ENCODE data around the gene ZNF853. TPM values are rescaled to one million over a fixed set of nuclear protein-coding genes. Genes with fewer than 3 reads are reported as not detected.
"Not testable (repeated sequence)": the region's sequence is repeated elsewhere in the genome, so short reads cannot be mapped to it uniquely, and the experiment has no call there.

Gene ZNF853
- total and polyA plus RNA-seq, 2 donors (not counting 3 experiments of a cell fraction or from before 2014, with no cell fraction given) = 0.47 to 0.58 TPM

DNA sequence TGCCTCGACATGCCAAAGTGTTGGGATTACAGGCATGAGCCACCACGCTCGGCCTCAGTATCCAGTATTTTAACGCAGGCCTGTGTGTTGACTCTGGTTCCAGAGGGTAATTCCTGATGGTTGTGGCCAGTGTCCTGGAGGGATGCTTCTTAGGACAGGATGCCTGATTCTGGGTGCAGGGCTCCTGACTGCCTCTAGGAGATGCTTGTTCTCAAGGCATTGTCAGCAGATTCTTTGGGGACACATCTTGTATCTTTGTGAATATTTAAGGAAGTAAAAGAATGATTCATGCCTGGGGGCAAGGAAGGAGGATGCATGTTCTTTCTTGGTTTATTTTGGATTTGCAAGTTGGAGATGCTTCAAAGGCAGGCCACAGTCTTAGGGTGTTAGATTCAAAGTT lies 36.0 kb upstream of the ZNF853 start:
- FAIRE-seq (no peak), DNase-seq (ENCODE audit: low read depth, low spot score) (no peak)
- Histone ChIP-seq H3K9me3 (replicated peaks; ENCODE audit: control insufficient read depth, insufficient read depth, low read length) (no peaks in the 10 kb centered on the region), H3K4me2 (ENCODE audit: insufficient read depth, low read length) (no peak overlapping the region), H3K4me1 (ENCODE audit: control insufficient read depth, extremely low read depth, insufficient read depth, low read length) (no peaks in the 10 kb centered on the region), H3K27me3 (ENCODE audit: control insufficient read depth in 2 of 2, insufficient read depth in 2 of 2, low read length in 2 of 2) (no peaks in the 10 kb centered on the region), H2AFZ (ENCODE audit: low read depth, low read length) (no peak overlapping the region), H3K36me3 (ENCODE audit: control insufficient read depth in 2 of 2, extremely low read depth in 1 of 2, insufficient read depth in 2 of 2, low read length in 2 of 2) (peaks cover 4 to 5% of the 10 kb centered on the region in 2 experiments), H4K20me1 (replicated peaks; ENCODE audit: control insufficient read depth, extremely low read depth, insufficient read depth, low read length) (no peaks in the 10 kb centered on the region), H3K9me1 (replicated peaks; ENCODE audit: control insufficient read depth, extremely low read depth, insufficient read depth, low read length) (no peaks in the 10 kb centered on the region), H3K4me3 (replicated peaks in 1 of 3; ENCODE audit: insufficient read depth in 1 of 3, low read depth in 1 of 3, low read length in 3 of 3) (no peak overlapping the region), H3K27ac (ENCODE audit: insufficient read depth, low read depth, low read length) (no peak overlapping the region), H3K9ac (replicated peaks; ENCODE audit: extremely low read depth, insufficient read depth, low read length) (no peak overlapping the region), H3K79me2 (ENCODE audit: control insufficient read depth, insufficient read depth, low read length) (no peaks in the 10 kb centered on the region)
- CTCF ChIA-PET = no interaction called here
- no TSS peak for BruUV-seq (replicated peaks)
- POLR2A ChIA-PET = no interaction called here
- intact Hi-C loops (cut with micrococcal nuclease) (loop anchor here (5.0 kb wide), 1 partner anchor 128 kb away; the partner anchor contains the start of gene ZNF12), dilution Hi-C loops (cut with MboI; ENCODE audit: extremely low pct_ligation_motif_present, low sequenced_read_pairs) (no loop called here)
- TF ChIP-seq, protein P1, sequence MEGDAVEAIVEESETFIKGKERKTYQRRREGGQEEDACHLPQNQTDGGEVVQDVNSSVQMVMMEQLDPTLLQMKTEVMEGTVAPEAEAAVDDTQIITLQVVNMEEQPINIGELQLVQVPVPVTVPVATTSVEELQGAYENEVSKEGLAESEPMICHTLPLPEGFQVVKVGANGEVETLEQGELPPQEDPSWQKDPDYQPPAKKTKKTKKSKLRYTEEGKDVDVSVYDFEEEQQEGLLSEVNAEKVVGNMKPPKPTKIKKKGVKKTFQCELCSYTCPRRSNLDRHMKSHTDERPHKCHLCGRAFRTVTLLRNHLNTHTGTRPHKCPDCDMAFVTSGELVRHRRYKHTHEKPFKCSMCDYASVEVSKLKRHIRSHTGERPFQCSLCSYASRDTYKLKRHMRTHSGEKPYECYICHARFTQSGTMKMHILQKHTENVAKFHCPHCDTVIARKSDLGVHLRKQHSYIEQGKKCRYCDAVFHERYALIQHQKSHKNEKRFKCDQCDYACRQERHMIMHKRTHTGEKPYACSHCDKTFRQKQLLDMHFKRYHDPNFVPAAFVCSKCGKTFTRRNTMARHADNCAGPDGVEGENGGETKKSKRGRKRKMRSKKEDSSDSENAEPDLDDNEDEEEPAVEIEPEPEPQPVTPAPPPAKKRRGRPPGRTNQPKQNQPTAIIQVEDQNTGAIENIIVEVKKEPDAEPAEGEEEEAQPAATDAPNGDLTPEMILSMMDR (IDR thresholded peaks at IDR 0.05; ENCODE audit: extremely low read depth in 1 of 2, insufficient read depth in 1 of 2, low read depth in 1 of 2, low read length in 2 of 2) = peak in 1 of 2 donors; percentile 1
- TF ChIP-seq POLR2AphosphoS5 (IDR thresholded peaks at IDR 0.05; ENCODE audit: insufficient read depth, low read depth, low read length) = no peak
- TF ChIP-seq, protein P2, sequence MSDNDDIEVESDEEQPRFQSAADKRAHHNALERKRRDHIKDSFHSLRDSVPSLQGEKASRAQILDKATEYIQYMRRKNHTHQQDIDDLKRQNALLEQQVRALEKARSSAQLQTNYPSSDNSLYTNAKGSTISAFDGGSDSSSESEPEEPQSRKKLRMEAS (IDR thresholded peaks at IDR 0.05; ENCODE audit: insufficient read depth, insufficient read length) = no peak

DNA sequence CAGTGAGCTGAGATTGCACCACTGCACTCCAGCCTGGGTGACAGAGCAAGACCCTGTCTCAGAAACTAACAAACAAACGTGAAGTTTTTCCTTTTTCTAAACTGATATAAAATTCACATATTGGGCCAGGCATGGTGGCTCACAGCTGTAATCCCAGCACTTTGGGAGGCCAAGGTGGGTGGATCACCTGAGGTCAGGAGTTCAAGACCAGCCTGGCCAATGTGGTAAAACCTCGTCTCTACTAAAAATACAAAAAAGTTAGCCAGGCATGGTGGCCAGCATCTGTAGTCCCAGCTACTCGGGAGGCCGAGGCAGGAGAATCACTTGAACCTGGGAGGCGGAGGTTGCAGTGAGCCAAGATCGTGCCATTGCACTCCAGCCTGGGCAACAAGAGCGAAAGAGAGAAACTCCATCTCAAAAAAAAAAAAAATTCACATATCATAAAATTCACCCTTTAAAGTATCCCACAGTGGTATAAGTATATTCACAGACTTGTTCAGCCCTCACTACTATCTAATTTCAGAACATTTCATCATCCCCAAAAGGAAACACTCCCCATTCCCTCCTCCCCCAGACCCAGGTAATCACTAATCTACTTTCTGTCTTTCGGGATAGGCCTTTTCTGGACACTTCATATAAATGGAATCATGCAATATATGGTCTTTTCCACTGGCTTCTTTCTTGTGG lies 29.5 kb upstream of the ZNF853 start:
- H3K4me1 ChIP-seq (ENCODE audit: control insufficient read depth, extremely low read depth, insufficient read depth, low read length); H3K27me3 ChIP-seq (ENCODE audit: control insufficient read depth in 2 of 2, insufficient read depth in 2 of 2, low read length in 2 of 2); BruUV-seq (replicated peaks); H3K27ac ChIP-seq (ENCODE audit: insufficient read depth, low read depth, low read length); H3K36me3 ChIP-seq (ENCODE audit: control insufficient read depth in 2 of 2, extremely low read depth in 1 of 2, insufficient read depth in 2 of 2, low read length in 2 of 2); POLR2A ChIA-PET; H3K9ac ChIP-seq (replicated peaks; ENCODE audit: extremely low read depth, insufficient read depth, low read length); H4K20me1 ChIP-seq (replicated peaks; ENCODE audit: control insufficient read depth, extremely low read depth, insufficient read depth, low read length); FAIRE-seq; H3K4me3 ChIP-seq (replicated peaks in 1 of 3; ENCODE audit: insufficient read depth in 1 of 3, low read depth in 1 of 3, low read length in 3 of 3); H3K9me3 ChIP-seq (replicated peaks; ENCODE audit: control insufficient read depth, insufficient read depth, low read length); H3K4me2 ChIP-seq (ENCODE audit: insufficient read depth, low read length); H3K79me2 ChIP-seq (ENCODE audit: control insufficient read depth, insufficient read depth, low read length); intact Hi-C loops (cut with micrococcal nuclease); H2AFZ ChIP-seq (ENCODE audit: low read depth, low read length); dilution Hi-C loops (cut with MboI; ENCODE audit: extremely low pct_ligation_motif_present, low sequenced_read_pairs); H3K9me1 ChIP-seq (replicated peaks; ENCODE audit: control insufficient read depth, extremely low read depth, insufficient read depth, low read length); DNase-seq (ENCODE audit: low read depth, low spot score); CTCF ChIA-PET: not testable (repeated sequence)
